H1 (cell line): Measurements from ENCODE around the gene OTOP3. TPM values are rescaled to one million over a fixed set of nuclear protein-coding genes. Genes with fewer than 3 reads are reported as not detected.

Source experiments
- CTCF ChIA-PET: fragments of 300-600 bp; sonication (Branson Sonifier 250); formaldehyde crosslinking; loops from one replicate; lab custom pipeline; 2021; ENCODE audit not compliant: partially characterized antibody; lab: Charles Lee
- POLR2A ChIA-PET: fragments of 300-600 bp; sonication (Branson Sonifier 250); formaldehyde crosslinking; loops from one replicate; lab custom pipeline; 2021; ENCODE audit warnings: inconsistent platforms; ENCODE audit not compliant: partially characterized antibody; lab: Charles Lee
- DNase-seq, 2 experiments: peaks; one replicate each; pipeline versions ENCODE4 v3.0.0 to v3.0.0-alpha.2; 2010 to 2022; ENCODE audit warnings: low spot score in 2 of 2, low read depth in 1 of 2, mixed read lengths in 1 of 2
- FAIRE-seq: peaks from 2 replicates; lab custom pipeline; 2011; peaks lifted over from hg19 to GRCh38; lab: Jason Lieb, UNC
- H2AFZ ChIP-seq: 2 replicates; pipeline ENCODE4 v1.8.1; 2012; ENCODE audit warnings: low read length, inconsistent platforms
- H2AK5ac ChIP-seq: 2 replicates; pipeline ENCODE4 v1.6.1; 2013; ENCODE audit warnings: low read depth, low read length
- H2BK120ac ChIP-seq: replicated peaks from 2 replicates; pipeline ENCODE3; 2013; ENCODE audit warnings: low read depth, low read length, inconsistent platforms
- H2BK12ac ChIP-seq: 2 replicates; pipeline ENCODE4 v1.6.1; 2013; ENCODE audit warnings: low read depth, low read length
- H2BK15ac ChIP-seq: 2 replicates; pipeline ENCODE4 v1.6.1; 2013; ENCODE audit warnings: low read length
- H2BK20ac ChIP-seq: 2 replicates; pipeline ENCODE4 v1.6.1; 2013; ENCODE audit warnings: low read length
- H2BK5ac ChIP-seq: 2 replicates; pipeline ENCODE4 v1.6.1; 2013; ENCODE audit warnings: low read depth, low read length
- H3K14ac ChIP-seq: 2 replicates; pipeline ENCODE4 v1.6.1; 2013; ENCODE audit warnings: inconsistent platforms; ENCODE audit not compliant: insufficient read length
- H3K18ac ChIP-seq: 2 replicates; pipeline ENCODE4 v1.6.1; 2013; ENCODE audit warnings: low read length; ENCODE audit errors: extremely low read depth
- H3K23ac ChIP-seq: 2 replicates; pipeline ENCODE4 v1.6.1; 2013; ENCODE audit warnings: inconsistent platforms; ENCODE audit not compliant: insufficient read length
- H3K23me2 ChIP-seq: 2 replicates; pipeline ENCODE4 v1.6.1; 2013; ENCODE audit warnings: low read depth, low read length
- H3K27ac ChIP-seq: 2 replicates; pipeline ENCODE4 v1.6.1; 2011; ENCODE audit warnings: low read depth, low read length, inconsistent platforms
- H3K27me3 ChIP-seq, 4 experiments: replicated peaks in 1 of 4; 1 replicate in 1 of 4; 2 replicates in 3 of 4; pipeline versions ENCODE4 v1.6.1 to v1.8.1; 2011 to 2013; ENCODE audit warnings: low read length in 3 of 4, mild to moderate bottlenecking in 3 of 4, inconsistent platforms in 2 of 4, mixed read lengths in 2 of 4, moderate library complexity in 1 of 4; ENCODE audit not compliant: control insufficient read depth in 3 of 4, insufficient read depth in 3 of 4; ENCODE audit errors: extremely low read depth in 1 of 4
- H3K36me3 ChIP-seq, 4 experiments: 2 replicates each; pipeline versions ENCODE4 v1.6.1 to v1.8.1; 2011 to 2013; ENCODE audit warnings: mild to moderate bottlenecking in 4 of 4, low read length in 3 of 4, moderate library complexity in 2 of 4, control low read depth in 1 of 4, inconsistent platforms in 1 of 4; ENCODE audit not compliant: insufficient read depth in 4 of 4, control insufficient read depth in 2 of 4
- H3K4ac ChIP-seq: replicated peaks from 2 replicates; pipeline ENCODE3; 2013; ENCODE audit warnings: low read length, low read depth, mixed read lengths, inconsistent platforms; ENCODE audit not compliant: insufficient read length
- H3K4me1 ChIP-seq, 4 experiments: replicated peaks in 1 of 4; 1 replicate in 1 of 4; 2 replicates in 3 of 4; pipeline versions ENCODE4 v1.6.1 to v1.8.1; 2011 to 2013; ENCODE audit warnings: low read length in 3 of 4, inconsistent platforms in 2 of 4, mixed read lengths in 1 of 4; ENCODE audit not compliant: insufficient read depth in 4 of 4, control insufficient read depth in 3 of 4
- H3K4me2 ChIP-seq, 2 experiments: 2 replicates each; pipeline versions ENCODE4 v1.6.1 to v1.8.1; 2011 to 2013; ENCODE audit warnings: low read depth in 2 of 2, low read length in 2 of 2, control low read depth in 1 of 2, inconsistent platforms in 1 of 2, mild to moderate bottlenecking in 1 of 2; ENCODE audit not compliant: insufficient read depth in 1 of 2
- H3K4me3 ChIP-seq, 4 experiments: fragments of 200-600, 300-600 bp in 1 of 4; sonication (generic), shearing (Covaris generic), sonication (Bioruptor Twin) in 1 of 4; 2 replicates each; pipeline versions ENCODE4 v1.5.1 to v1.8.1; 2011 to 2016; ENCODE audit warnings: low read length in 4 of 4, low read depth in 3 of 4, control low read depth in 2 of 4, inconsistent platforms in 2 of 4, mild to moderate bottlenecking in 2 of 4, mixed read lengths in 1 of 4, moderate library complexity in 1 of 4; ENCODE audit not compliant: insufficient read depth in 2 of 4; ENCODE audit errors: extremely low read depth in 1 of 4
- H3K56ac ChIP-seq: replicated peaks from 2 replicates; pipeline ENCODE3; 2013; ENCODE audit warnings: low read depth, mild to moderate bottlenecking, mixed read lengths, low read length, inconsistent platforms; ENCODE audit not compliant: insufficient read length
- H3K79me1 ChIP-seq: 2 replicates; pipeline ENCODE4 v1.6.1; 2013; ENCODE audit warnings: low read depth, low read length, control low read depth
- H3K79me2 ChIP-seq, 2 experiments: 2 replicates each; pipeline versions ENCODE4 v1.6.1 to v1.8.1; 2012 to 2013; ENCODE audit warnings: low read length in 2 of 2, mild to moderate bottlenecking in 2 of 2, inconsistent platforms in 1 of 2; ENCODE audit not compliant: insufficient read depth in 2 of 2, control insufficient read depth in 1 of 2
- H3K9ac ChIP-seq, 4 experiments: replicated peaks in 1 of 4; 1 replicate in 1 of 4; 2 replicates in 3 of 4; pipeline versions ENCODE4 v1.6.1 to v1.8.1; 2011 to 2013; ENCODE audit warnings: low read depth in 3 of 4, low read length in 3 of 4, control low read depth in 2 of 4, mild to moderate bottlenecking in 2 of 4, moderate library complexity in 2 of 4, inconsistent platforms in 1 of 4; ENCODE audit errors: extremely low read depth in 1 of 4
- H3K9me3 ChIP-seq, 2 experiments: 2 replicates each; pipeline versions ENCODE4 v1.6.1 to v1.8.1; 2012 to 2013; ENCODE audit warnings: mild to moderate bottlenecking in 2 of 2, moderate library complexity in 2 of 2, control low read depth in 1 of 2, inconsistent platforms in 1 of 2, low read depth in 1 of 2, low read length in 1 of 2, mixed read lengths in 1 of 2; ENCODE audit not compliant: insufficient read depth in 2 of 2
- H4K20me1 ChIP-seq, 2 experiments: replicated peaks in 1 of 2; 2 replicates each; pipeline versions ENCODE3 to v1.8.1; 2011 to 2013; ENCODE audit warnings: inconsistent platforms in 2 of 2, low read length in 2 of 2, mild to moderate bottlenecking in 1 of 2; ENCODE audit not compliant: insufficient read depth in 2 of 2, control insufficient read depth in 1 of 2
- H4K5ac ChIP-seq: 2 replicates; pipeline ENCODE4 v1.6.1; 2013; ENCODE audit warnings: low read length, low read depth, mixed read lengths, inconsistent platforms; ENCODE audit not compliant: insufficient read length
- H4K8ac ChIP-seq: 2 replicates; pipeline ENCODE4 v1.8.0; 2013; ENCODE audit warnings: mild to moderate bottlenecking, moderate library complexity, low read length, inconsistent platforms; ENCODE audit not compliant: insufficient read depth; ENCODE audit errors: extremely low read depth
- H4K91ac ChIP-seq: replicated peaks from 2 replicates; pipeline ENCODE3; 2013; ENCODE audit warnings: low read length, mixed read lengths, inconsistent platforms; ENCODE audit not compliant: insufficient read length
- ASH2L ChIP-seq: fragments of 200-600, 300-600 bp; sonication (generic); IDR thresholded peaks from one replicate; pipeline ENCODE4 v1.7.1; 2017; ENCODE audit warnings: low read length
- CBX8 ChIP-seq: fragments of 300-800, 300-1000 bp; sonication (generic); IDR thresholded peaks from 2 replicates; pipeline ENCODE4 v1.7.1; 2016; ENCODE audit warnings: low read depth, low read length, borderline replicate concordance
- CTCF ChIP-seq, 3 experiments: IDR thresholded peaks; 1 replicate in 2 of 3; 2 replicates in 1 of 3; pipeline versions ENCODE4 v1.5.1 to v1.6.1; 2011; ENCODE audit warnings: low read length in 3 of 3, mild to moderate bottlenecking in 3 of 3, inconsistent platforms in 2 of 3, low read depth in 1 of 3, moderate library complexity in 1 of 3; ENCODE audit not compliant: insufficient read depth in 1 of 3; ENCODE audit errors: control extremely low read depth in 1 of 3
- EZH2 ChIP-seq: fragments of 200-600 bp; sonication (generic); IDR thresholded peaks from 2 replicates; pipeline ENCODE4 v1.7.1; 2012; ENCODE audit warnings: low read depth, mild to moderate bottlenecking, moderate library complexity, low read length, inconsistent platforms; ENCODE audit not compliant: severe bottlenecking
- JUND ChIP-seq: IDR thresholded peaks from 2 replicates; pipeline ENCODE4 v1.6.1; 2011; ENCODE audit warnings: mild to moderate bottlenecking, improper control_type of control experiment, low read length
- KDM4A ChIP-seq: IDR thresholded peaks from one replicate; pipeline ENCODE4 v1.7.1; 2012; ENCODE audit warnings: low read depth, mild to moderate bottlenecking, moderate library complexity, low read length, inconsistent platforms; ENCODE audit not compliant: severe bottlenecking
- MAX ChIP-seq: IDR thresholded peaks from 2 replicates; pipeline ENCODE4 v1.6.1; 2012; ENCODE audit warnings: inconsistent platforms
- RXRA ChIP-seq: IDR thresholded peaks from 2 replicates; pipeline ENCODE4 v1.6.1; 2011; ENCODE audit warnings: low read depth, mild to moderate bottlenecking, low read length, moderate library complexity; ENCODE audit not compliant: insufficient read depth
- WGBS, 2 experiments: shearing (Covaris generic) in 1 of 2; methylation state at CpG; one replicate each; pipeline versions ENCODE4 v1.1.6 to v1.1.7; 2013 to 2015; ENCODE audit warnings: low lambda C conversion rate in 2 of 2, mixed read lengths in 2 of 2, inconsistent platforms in 1 of 2, low coverage in 1 of 2, missing lambda C conversion rate in 1 of 2; ENCODE audit not compliant: insufficient replicate concordance in 2 of 2, insufficient coverage in 1 of 2, insufficient read length in 1 of 2; ENCODE audit errors: extremely low coverage in 1 of 2, missing lambda C conversion rate in 1 of 2; 5-methylcytosine and 5-hydroxymethylcytosine counted together
- polyA plus RNA-seq, 7 experiments: library from polyadenylated mRNA; depleted of rRNA in 3 of 7; stranded (reverse) in 5 of 7; unstranded in 2 of 7; fragments of >200 nt in 5 of 7; fragments of 200-250 nt in 2 of 7; gene quantifications; 1 replicate in 5 of 7; 2 replicates in 1 of 7; 4 replicates in 1 of 7; pipeline versions ENCODE4 v1.2.1 to v1.2.3, GENCODE V29; 2011 to 2013; ENCODE audit warnings: missing spikeins in 2 of 7, mixed read lengths in 2 of 7
- total RNA-seq: library from RNA; stranded (reverse); fragmentation: NEBNext Ultra II Directional; extraction: Animal tissue kit (Norgen Biotek cat#: 25700); gene quantifications from 2 replicates; pipeline ENCODE4 v1.2.1, GENCODE V29; 2021

The OTOP3 gene
- total and polyA plus RNA-seq, 2 of the 8 experiments (the other 6 are each of a cell fraction or from before 2014, with no cell fraction given) = 0.05 TPM; not detected in 1

- peaks cover 0 to 7% (median 6%) of the 10 kb centered on the region in 4 experiments; a peak in 6 of 7 replicates for H3K4me1 ChIP-seq
- CTCF ChIA-PET = interaction anchor here (0.6 to 5.7 kb wide), 8 partner anchors 11 to 360 kb away, joined by 3 to 74 read pairs (median 26); partner anchors contain the start of gene MRPL58
Observed at GRCh38 chr17:74990581-74991105, 54.9 kb downstream of the OTOP3 start.

More at GRCh38 chr17:74990581-74991105, 54.9 kb downstream of the OTOP3 start:
- H2BK120ac ChIP-seq = no peak overlapping the region
- H3K9ac ChIP-seq = no peak overlapping the region
- TF ChIP-seq CBX8 (no peak), CTCF (IDR thresholded peaks at IDR 0.05; ENCODE audit: control extremely low read depth in 1 of 3, insufficient read depth in 1 of 3, low read depth in 1 of 3, low read length in 3 of 3) (no peak), RXRA (no peak), KDM4A (no peak), MAX (no peak), JUND (no peak), ASH2L (no peak), EZH2 (no peak)
- TF ChIP-seq, all 59 proteins: peak for 0
- Histone ChIP-seq H2BK12ac (no peak overlapping the region), H3K79me2 (peaks cover 0 to 20% of the 10 kb centered on the region in 2 experiments; a peak in 1 of 4 replicates), H3K4me2 (no peak overlapping the region), H3K27ac (no peak overlapping the region), H2AFZ (no peak overlapping the region), H3K14ac (no peak overlapping the region), H3K4me3 (no peak overlapping the region), H4K5ac (no peak overlapping the region), H2BK15ac (no peak overlapping the region), H2BK5ac (no peak overlapping the region), H2AK5ac (no peak overlapping the region), H3K18ac (no peak overlapping the region), H4K20me1 (peaks cover 4 to 9% of the 10 kb centered on the region in 2 experiments), H3K23me2 (peaks cover 10% of the 10 kb centered on the region; the same call in 1 of the 2 replicates), H3K27me3 (no peaks in the 10 kb centered on the region), H3K36me3 (peaks cover 0 to 2% (median 0%) of the 10 kb centered on the region in 4 experiments; a peak in 1 of 8 replicates), H3K56ac (no peak overlapping the region), H2BK20ac (no peak overlapping the region), H4K91ac (no peak overlapping the region), H3K4ac (no peak overlapping the region), H3K9me3 (no peaks in the 10 kb centered on the region), H3K79me1 (no peaks in the 10 kb centered on the region), H3K23ac (no peak overlapping the region), H4K8ac (no peak overlapping the region)
- DNase-seq = no peak
- WGBS, 2 experiments = 86% methylated on average over 10 of the region's 10 CpGs; no CpG with 5 or more reads in 1 of the 2 experiments
- POLR2A ChIA-PET = interaction anchor here (1.3 to 7.8 kb wide), 4 partner anchors 8 to 20 kb away, joined by 3 to 87 read pairs (median 7); partner anchors contain the start of gene MRPL58
- FAIRE-seq = no peak
